Stomach (tissue), 9 donors: ENCODE results near the gene VEGFA. TPM values are rescaled to one million over a fixed set of nuclear protein-coding genes. Genes with fewer than 3 reads are reported as not detected.

Source experiments
- DNase-seq, 2 donors: peaks; one replicate each; pipeline versions ENCODE4 v3.0.0 to v3.0.0-alpha.2; 2013 to 2019
- H3K27ac ChIP-seq, 5 donors: fragments of 200-600 bp in 4 of 5; sonication (generic) in 4 of 5; one replicate each; pipeline ENCODE4 v1.5.1; 2013 to 2019; ENCODE audit warnings: mild to moderate bottlenecking in 1 of 5, moderate library complexity in 1 of 5
- H3K27me3 ChIP-seq, 3 donors: fragments of 200-600 bp; sonication (generic); one replicate each; pipeline ENCODE4 v1.5.1; 2017 to 2019; ENCODE audit warnings: mixed run types in 1 of 3
- H3K36me3 ChIP-seq, 4 donors: fragments of 200-600 bp; sonication (generic); 1 replicate in 3 of 4; 2 replicates in 1 of 4; pipeline ENCODE4 v1.5.1; 2016 to 2019
- H3K4me1 ChIP-seq, 4 donors: fragments of 200-600 bp; sonication (generic); one replicate each; pipeline ENCODE4 v1.5.1; 2016 to 2019
- H3K4me3 ChIP-seq, 4 donors: fragments of 200-600 bp; sonication (generic) in 3 of 4; one replicate each; pipeline ENCODE4 v1.5.1; 2016 to 2019; ENCODE audit warnings: mild to moderate bottlenecking in 1 of 4
- H3K9me3 ChIP-seq, 4 donors: fragments of 200-600 bp; sonication (generic); one replicate each; pipeline ENCODE4 v1.5.1; 2016 to 2019
- CTCF ChIP-seq, 7 experiments: fragments of 450-650 bp in 4 of 7; fragments of 200-600 bp in 3 of 7; sonication (generic) in 3 of 7; IDR thresholded peaks; one replicate each; pipeline ENCODE4 v1.5.1; 2016 to 2019; ENCODE audit warnings: antibody characterized with exemption in 7 of 7, control low read depth in 2 of 7, mild to moderate bottlenecking in 1 of 7
- EP300 ChIP-seq: sonication (generic); formaldehyde crosslinking; IDR thresholded peaks from one replicate; pipeline ENCODE4 v1.6.1; 2017; ENCODE audit warnings: antibody characterized with exemption
- POLR2A ChIP-seq, 4 donors: fragments of 450-650 bp; IDR thresholded peaks; one replicate each; pipeline ENCODE4 v1.6.1; 2016; ENCODE audit warnings: antibody characterized with exemption in 4 of 4, control low read depth in 2 of 4, mild to moderate bottlenecking in 1 of 4, moderate library complexity in 1 of 4
- POLR2AphosphoS5 ChIP-seq, 3 donors: sonication (generic); formaldehyde crosslinking; IDR thresholded peaks; one replicate each; pipeline ENCODE4 v1.6.1; 2016; ENCODE audit warnings: antibody characterized with exemption in 3 of 3
- WGBS, 5 donors: extraction: QIAGEN DNeasy Blood & Tissue Kit in 3 of 5; methylation state at CpG; one replicate each; pipeline versions ENCODE4 v1.1.5 to v1.1.7; 2013 to 2018; 5-methylcytosine and 5-hydroxymethylcytosine counted together
- intact Hi-C: fragments of 100-400 bp; cut with DNase I; formaldehyde crosslinking; loops from one replicate; pipeline ENCODE4 v1.15.1; 2023; ENCODE audit warnings: low total_unique reads
- polyA plus RNA-seq, 3 donors: library from polyadenylated mRNA; stranded (reverse); fragments of 200-250 nt; gene quantifications; one replicate each; pipeline ENCODE4 v1.2.3, GENCODE V29; 2013
- total RNA-seq, 5 donors: library from RNA; depleted of rRNA; stranded (reverse); fragments of >200 nt; gene quantifications; one replicate each; pipeline versions ENCODE4 v1.1.0 to v1.2.3, GENCODE V29; 2014 to 2016
- donor health status: healthy with polysubstance abuse.
- donor health status: Bipolar disorder and iron deficiency.
- donor health status: healthy.

The VEGFA gene
- total and polyA plus RNA-seq, 8 donors = 28.6 to 438 (median 235) TPM

GRCh38 chr6:43772681-43773049, 2.7 kb downstream of the VEGFA start:
- intact Hi-C loops = no loop called here
- Histone ChIP-seq H3K27me3 (no peaks in the 10 kb centered on the region), H3K4me1 (peaks cover 54 to 81% (median 74%) of the 10 kb centered on the region in 4 donors), H3K9me3 (no peaks in the 10 kb centered on the region), H3K36me3 (peaks cover 3 to 21% (median 14%) of the 10 kb centered on the region in 4 donors), H3K27ac (peak overlapping the region; percentile 96 to 99 (median 96)), H3K4me3 (peak overlapping the region; percentile 65 to 85 (median 80))
- TF ChIP-seq POLR2AphosphoS5 (IDR thresholded peaks at IDR 0.05) (peak in 1 of 3 donors; percentile 24), POLR2A (IDR thresholded peaks at IDR 0.05) (no peak)
- 23 to 38% (median 30%) methylated on average over 4 to 7 of the region's 7 CpGs for WGBS, 5 donors
- peak; percentile 51 to 76 for DNase-seq

- Histone ChIP-seq H3K9me3 (no peaks in the 10 kb centered on the region), H3K4me3 (peak overlapping the region; percentile 65 to 85 (median 80)), H3K27ac (peak overlapping the region; percentile 96 to 99 (median 96)), H3K27me3 (no peaks in the 10 kb centered on the region), H3K4me1 (peaks cover 50 to 80% (median 73%) of the 10 kb centered on the region in 4 donors), H3K36me3 (peaks cover 10 to 28% (median 20%) of the 10 kb centered on the region in 4 donors)
- DNase-seq = peak; percentile 76 to 87
- intact Hi-C loops = no loop called here
- WGBS, 5 donors = 23 to 34% (median 29%) methylated on average over 12 of the region's 12 CpGs
- TF ChIP-seq POLR2AphosphoS5 (IDR thresholded peaks at IDR 0.05) = peak in 2 of 3 donors; percentile 36 to 49
- no peak for TF ChIP-seq EP300
- TF ChIP-seq POLR2A (IDR thresholded peaks at IDR 0.05) = no peak
- peak in 5 of 7 experiments; percentile 57 to 75 (median 69) for TF ChIP-seq CTCF (IDR thresholded peaks at IDR 0.05)
These were observed 3.3 kb downstream of the VEGFA start for GRCh38 chr6:43773050-43773979.

- whole genome bisulfite sequencing, 5 donors = 17 to 44% (median 32%) methylated on average over 8 to 12 of the region's 12 CpGs
- Histone ChIP-seq H3K36me3 (peaks cover 19 to 36% (median 29%) of the 10 kb centered on the region in 4 donors), H3K27ac (peak overlapping the region; percentile 96 to 99 (median 96)), H3K4me1 (peaks cover 48 to 79% (median 73%) of the 10 kb centered on the region in 4 donors), H3K27me3 (no peaks in the 10 kb centered on the region), H3K9me3 (no peaks in the 10 kb centered on the region), H3K4me3 (peak overlapping the region; percentile 65 to 85 (median 80))
- TF ChIP-seq POLR2A (IDR thresholded peaks at IDR 0.05) (no peak), CTCF (IDR thresholded peaks at IDR 0.05) (no peak), EP300 (no peak), POLR2AphosphoS5 (IDR thresholded peaks at IDR 0.05) (no peak)
- no peak for DNase-seq
- intact Hi-C loops = no loop called here
These were observed 4.2 kb downstream of the VEGFA start for GRCh38 chr6:43773980-43774775.

GRCh38 chr6:43774776-43775534, 4.9 kb downstream of the VEGFA start:
- no peaks in the 10 kb centered on the region for H3K27me3 ChIP-seq
- H3K36me3 ChIP-seq = peaks cover 24 to 44% (median 37%) of the 10 kb centered on the region in 4 donors
- H3K4me1 ChIP-seq = peaks cover 53 to 80% (median 75%) of the 10 kb centered on the region in 4 donors
- DNase-seq = peak; percentile 87 to 92
- WGBS, 5 donors = 17 to 33% (median 19%) methylated on average over 13 to 17 of the region's 17 CpGs
- no peak for TF ChIP-seq EP300
- no peak for TF ChIP-seq POLR2A (IDR thresholded peaks at IDR 0.05)
- peak in 5 of 7 experiments; percentile 86 to 93 (median 87) for TF ChIP-seq CTCF (IDR thresholded peaks at IDR 0.05)
- peak in 2 of 3 donors; percentile 46 to 64 for TF ChIP-seq POLR2AphosphoS5 (IDR thresholded peaks at IDR 0.05)
- intact Hi-C loops = no loop called here
- H3K4me3 ChIP-seq = peak overlapping the region; percentile 12 to 85 (median 80)
- peak overlapping the region; percentile 96 to 99 (median 96) for H3K27ac ChIP-seq
- no peaks in the 10 kb centered on the region for H3K9me3 ChIP-seq
